A375 (cell line): Measurements from ENCODE around the gene PLLP. TPM values are rescaled to one million over a fixed set of nuclear protein-coding genes. Genes with fewer than 3 reads are reported as not detected.

Experiments used
- small RNA-seq: library from RNA; depleted of rRNA; stranded (forward); fragments of <200 nt; gene quantifications from one replicate; pipeline ENCODE3, GENCODE V24; 2014
- total RNA-seq: library from RNA; depleted of rRNA; stranded (reverse); fragments of >200 nt; shearing (Covaris generic); gene quantifications from 2 replicates; pipeline ENCODE4 v1.2.3, GENCODE V29; 2014; rRNA removed

The PLLP gene, protein sequence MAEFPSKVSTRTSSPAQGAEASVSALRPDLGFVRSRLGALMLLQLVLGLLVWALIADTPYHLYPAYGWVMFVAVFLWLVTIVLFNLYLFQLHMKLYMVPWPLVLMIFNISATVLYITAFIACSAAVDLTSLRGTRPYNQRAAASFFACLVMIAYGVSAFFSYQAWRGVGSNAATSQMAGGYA
- total RNA-seq, result not detected in 2 replicates

DNA sequence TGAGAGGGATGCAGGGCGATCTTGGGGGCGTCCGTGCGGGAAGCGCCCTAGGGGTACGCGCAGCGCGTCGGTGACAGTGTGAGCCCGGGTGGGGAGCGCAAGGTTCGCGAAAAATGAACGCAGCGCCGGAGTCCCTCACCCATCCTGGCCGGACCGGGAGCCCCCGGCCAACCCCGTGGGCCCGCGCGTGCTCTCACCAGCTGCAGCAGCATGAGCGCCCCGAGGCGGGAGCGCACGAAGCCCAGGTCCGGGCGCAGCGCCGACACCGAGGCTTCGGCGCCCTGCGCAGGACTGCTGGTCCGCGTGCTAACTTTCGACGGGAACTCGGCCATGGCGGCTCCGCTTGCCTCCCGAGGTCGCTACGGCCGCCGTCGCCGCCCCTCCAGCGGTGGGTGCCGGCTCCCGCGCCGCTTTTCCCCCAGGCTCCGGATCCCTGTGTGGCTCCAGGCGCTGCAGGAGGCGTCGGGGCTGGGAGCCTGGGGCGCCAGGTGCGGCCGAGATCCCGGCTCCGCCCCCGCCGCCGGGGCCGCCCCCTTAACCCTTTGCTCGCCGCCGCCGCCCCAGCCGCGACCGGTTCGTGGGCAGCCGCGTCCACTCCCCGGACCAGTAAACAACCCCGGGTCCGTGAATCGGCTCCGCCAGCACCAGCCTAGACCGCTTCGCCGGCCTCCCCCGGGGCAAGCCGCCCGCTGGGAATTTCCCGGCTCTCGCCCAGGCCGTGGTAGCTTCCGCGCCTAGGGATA lies at the start of gene PLLP:
TSS of gene PLLP (minus strand) at position 464 of the 743 bp plus-strand sequence. CDS start at position 332, 132 bp downstream.

DNA sequence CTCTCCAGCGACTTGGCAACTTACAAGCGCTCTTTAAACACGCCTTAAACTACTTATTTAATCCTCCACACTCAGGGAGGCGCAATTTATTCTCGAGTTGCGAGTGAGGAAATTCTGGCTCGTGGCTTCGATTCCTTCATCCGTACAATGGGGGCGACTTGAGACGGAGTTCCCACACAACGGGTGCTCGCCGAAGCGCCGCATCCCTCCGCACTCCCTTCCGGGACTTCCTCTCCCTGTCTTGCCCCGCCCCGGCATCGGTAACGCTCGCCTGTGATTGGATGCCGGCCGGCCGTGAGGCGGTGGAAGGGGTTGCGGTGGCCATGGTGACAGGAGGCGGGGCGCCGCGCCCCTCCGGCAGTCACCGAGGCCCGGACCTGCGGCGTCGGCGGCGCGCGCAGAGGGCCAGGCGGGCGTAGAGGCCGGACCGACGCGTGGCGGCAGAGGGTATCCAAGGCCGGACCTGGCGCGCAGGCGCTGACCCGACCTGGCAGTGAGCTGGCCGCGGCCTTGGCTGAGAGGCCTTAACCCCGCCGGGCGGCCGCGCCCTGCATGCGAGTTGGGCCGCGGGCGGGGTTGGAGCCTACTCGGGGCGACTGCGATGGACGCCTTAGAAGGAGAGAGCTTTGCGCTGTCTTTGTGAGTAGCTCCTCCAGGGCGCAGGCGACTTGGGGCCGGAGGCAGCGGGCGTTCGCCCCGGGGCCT lies 39.6 kb downstream of the PLLP start, which contains the start of gene ARL2BP:
TSS of gene ARL2BP (plus strand) at position 493 of the 705 bp plus-strand sequence. CDS start at position 602, 109 bp downstream.

Small RNA genes within 50 kb of the gene (small RNA-seq; reads per million reads assigned to genes)
- not detected for gene AC108081.1

Other genes with a start within 250 kb of the PLLP start
- gene CPNE2, start 192.1 kb downstream of the PLLP start, total RNA-seq, result 11.0 and 17.9 TPM in 2 replicates
- 106 and 115 TPM in 2 replicates for gene PSME3IP1, start 98.6 kb downstream of the PLLP start, total RNA-seq
- gene RSPRY1, start 98.3 kb downstream of the PLLP start, total RNA-seq, result 18.3 and 19.3 TPM in 2 replicates
- gene ARL2BP, start 39.4 kb downstream of the PLLP start, total RNA-seq, result 34.5 and 35.4 TPM in 2 replicates
- gene CCL22, start 74.1 kb upstream of the PLLP start, total RNA-seq, result not detected in 2 replicates
- gene CX3CL1, start 87.8 kb upstream of the PLLP start, total RNA-seq, result 0.13 and 1.1 TPM in 2 replicates
- gene CCL17, start 120.1 kb upstream of the PLLP start, total RNA-seq, result not detected in 2 replicates
- 84.8 and 86.7 TPM in 2 replicates for gene CIAPIN1, start 162.7 kb upstream of the PLLP start, total RNA-seq
- gene COQ9, start 162.8 kb upstream of the PLLP start, total RNA-seq, result 70.1 and 71.0 TPM in 2 replicates
- gene POLR2C, start 178.0 kb upstream of the PLLP start, total RNA-seq, result 167 and 186 TPM in 2 replicates
- 18.3 and 22.3 TPM in 2 replicates for gene DOK4, start 201.8 kb upstream of the PLLP start, total RNA-seq